Measurements from ENCODE around the gene RANBP9. TPM values are rescaled to one million over a fixed set of nuclear protein-coding genes. Genes with fewer than 3 reads are reported as not detected.

RANBP9 gene
- total and polyA plus RNA-seq, 2 of the 13 experiments (the other 11 are each of a cell fraction or from before 2014, with no cell fraction given), result 26.6 to 30.6 TPM

- TF ChIP-seq BCL3 (CRISPR knock-in tag; IDR thresholded peaks at IDR 0.05), result peak; percentile 49
- TF ChIP-seq PLSCR1 (CRISPR knock-in tag; IDR thresholded peaks at IDR 0.05; ENCODE audit: borderline replicate concordance), result no peak
- TF ChIP-seq NFIB (CRISPR knock-in tag; IDR thresholded peaks at IDR 0.05; ENCODE audit: borderline replicate concordance), result no peak
- peak; percentile 14; the same call in 1 of the 2 replicates for TF ChIP-seq ZNF331 (CRISPR knock-in tag; IDR thresholded peaks at IDR 0.05)
- TF ChIP-seq CCDC6 (CRISPR knock-in tag; IDR thresholded peaks at IDR 0.05), result peak; percentile 51; the same call in 1 of the 2 replicates
- TF ChIP-seq ZNF619 (CRISPR knock-in tag; IDR thresholded peaks at IDR 0.05), result peak; percentile 68; the same call in 1 of the 2 replicates
- no peak for TF ChIP-seq SNRNP70 (IDR thresholded peaks at IDR 0.05; ENCODE audit: low read depth, low read length)
- TF ChIP-seq THAP8 (CRISPR knock-in tag; IDR thresholded peaks at IDR 0.05; ENCODE audit: borderline replicate concordance), result no peak
- peak; percentile 81 for TF ChIP-seq ZBTB20 (CRISPR knock-in tag; IDR thresholded peaks at IDR 0.05; ENCODE audit: borderline replicate concordance, low read depth)
- no peak for TF ChIP-seq FOXO4 (CRISPR knock-in tag; conservative IDR thresholded peaks at IDR 0.05)
- TF ChIP-seq HMG20B (CRISPR knock-in tag; conservative IDR thresholded peaks at IDR 0.05), result peak; percentile 73
- no peak; the same call in 1 of the 2 replicates for TF ChIP-seq ADNP (CRISPR knock-in tag; IDR thresholded peaks at IDR 0.05)
- peak; percentile 78 for TF ChIP-seq RBM22 (optimal IDR thresholded peaks at IDR 0.05; ENCODE audit: low read length)
- peak; percentile 89 for TF ChIP-seq ASH2L (IDR thresholded peaks at IDR 0.05; ENCODE audit: insufficient read length, low read depth, low read length)
- peak; percentile 74 for TF ChIP-seq ZSCAN21 (CRISPR knock-in tag; IDR thresholded peaks at IDR 0.05; ENCODE audit: borderline replicate concordance)
- peak; percentile 43; the same call in 1 of the 2 replicates for TF ChIP-seq SATB2 (CRISPR knock-in tag; IDR thresholded peaks at IDR 0.05)
- TF ChIP-seq AFF4 (CRISPR knock-in tag; IDR thresholded peaks at IDR 0.05), result peak; percentile 91
- no peak for TF ChIP-seq ZNF484 (CRISPR knock-in tag; IDR thresholded peaks at IDR 0.05; ENCODE audit: borderline replicate concordance, low read depth)
- peak; percentile 55; the same call in 1 of the 2 replicates for TF ChIP-seq ZSCAN20 (CRISPR knock-in tag; IDR thresholded peaks at IDR 0.05; ENCODE audit: borderline replicate concordance)
- peak; percentile 97 for TF ChIP-seq ZNF781 (CRISPR knock-in tag; IDR thresholded peaks at IDR 0.05; ENCODE audit: borderline replicate concordance, not compliant biosample characterization)
These were observed 136.9 kb downstream of the RANBP9 start, which contains the start of gene SIRT5 (continued) for GRCh38 chr6:13574571-13575376.
